ENCODE measurements around the gene WDR55.
"Not testable (repeated sequence)": the region's sequence is repeated elsewhere in the genome, so short reads cannot be mapped to it uniquely, and the experiment has no call there.

The WDR55 gene

GRCh38 chr5:140713562-140714094 is 48.9 kb downstream of the WDR55 start:
- DNase-seq = no peak

DNA sequence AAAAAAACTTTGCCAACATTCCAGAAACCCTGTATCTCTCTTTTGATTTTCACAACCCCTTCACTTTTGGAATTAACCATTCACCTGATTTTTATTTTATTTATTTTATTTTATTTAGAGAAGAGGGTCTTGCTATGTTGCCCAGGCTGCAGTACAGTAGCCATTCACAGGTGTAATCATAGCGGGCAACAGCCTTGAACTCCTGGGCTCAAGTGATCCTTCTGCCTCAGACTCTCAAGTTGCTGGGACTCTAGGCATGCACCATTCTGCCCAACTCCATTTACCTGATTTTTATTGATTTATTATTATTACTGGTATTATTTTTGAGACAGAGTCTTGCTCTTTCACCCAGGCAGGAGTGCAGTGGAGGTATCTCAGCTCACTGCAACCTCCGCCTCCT is 51.5 kb downstream of the WDR55 start:
- DNase-seq = not testable (repeated sequence)

GRCh38 chr5:140718266-140718592 is 53.5 kb downstream of the WDR55 start:
- no peak for DNase-seq

GRCh38 chr5:140720738-140721137 is 56.0 kb downstream of the WDR55 start:
- not testable (repeated sequence) for DNase-seq

DNA sequence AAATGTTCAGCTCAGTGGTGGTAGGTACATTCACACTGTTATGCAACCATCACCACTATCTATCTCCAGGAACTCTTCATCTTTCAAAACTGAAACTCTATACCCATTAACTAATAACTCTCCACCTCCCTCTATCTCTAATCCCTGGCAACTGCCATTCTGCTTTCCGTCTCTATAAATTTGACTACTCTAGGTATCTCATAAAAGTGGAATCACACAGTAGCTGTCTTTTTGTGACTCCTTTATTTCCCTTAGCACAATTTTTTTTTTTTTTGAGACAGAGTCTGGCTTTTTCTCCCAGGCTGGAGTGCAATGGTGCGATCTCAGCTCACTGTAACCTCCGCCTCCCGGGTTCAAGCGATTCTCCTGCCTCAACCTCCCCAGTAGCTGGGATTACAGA is 56.7 kb downstream of the WDR55 start:
- not testable (repeated sequence) for DNase-seq

Measured in CD4-positive, alpha-beta T cell treated with Interferon alpha-2 for 1 hour (primary cell).